ENCODE data around the gene RNPEP. TPM values are rescaled to one million over a fixed set of nuclear protein-coding genes. Genes with fewer than 3 reads are reported as not detected.
A peak's percentile ranks its signal among the peaks of the same experiment; 100 is the strongest.

Gene RNPEP, protein sequence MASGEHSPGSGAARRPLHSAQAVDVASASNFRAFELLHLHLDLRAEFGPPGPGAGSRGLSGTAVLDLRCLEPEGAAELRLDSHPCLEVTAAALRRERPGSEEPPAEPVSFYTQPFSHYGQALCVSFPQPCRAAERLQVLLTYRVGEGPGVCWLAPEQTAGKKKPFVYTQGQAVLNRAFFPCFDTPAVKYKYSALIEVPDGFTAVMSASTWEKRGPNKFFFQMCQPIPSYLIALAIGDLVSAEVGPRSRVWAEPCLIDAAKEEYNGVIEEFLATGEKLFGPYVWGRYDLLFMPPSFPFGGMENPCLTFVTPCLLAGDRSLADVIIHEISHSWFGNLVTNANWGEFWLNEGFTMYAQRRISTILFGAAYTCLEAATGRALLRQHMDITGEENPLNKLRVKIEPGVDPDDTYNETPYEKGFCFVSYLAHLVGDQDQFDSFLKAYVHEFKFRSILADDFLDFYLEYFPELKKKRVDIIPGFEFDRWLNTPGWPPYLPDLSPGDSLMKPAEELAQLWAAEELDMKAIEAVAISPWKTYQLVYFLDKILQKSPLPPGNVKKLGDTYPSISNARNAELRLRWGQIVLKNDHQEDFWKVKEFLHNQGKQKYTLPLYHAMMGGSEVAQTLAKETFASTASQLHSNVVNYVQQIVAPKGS
- total RNA-seq (10 to 100 TPM; 23.9 to 38.5 (median 32.0) TPM), polyA plus RNA-seq (10 to 100 TPM; 59.1 to 86.5 (median 81.7) TPM)

DNA sequence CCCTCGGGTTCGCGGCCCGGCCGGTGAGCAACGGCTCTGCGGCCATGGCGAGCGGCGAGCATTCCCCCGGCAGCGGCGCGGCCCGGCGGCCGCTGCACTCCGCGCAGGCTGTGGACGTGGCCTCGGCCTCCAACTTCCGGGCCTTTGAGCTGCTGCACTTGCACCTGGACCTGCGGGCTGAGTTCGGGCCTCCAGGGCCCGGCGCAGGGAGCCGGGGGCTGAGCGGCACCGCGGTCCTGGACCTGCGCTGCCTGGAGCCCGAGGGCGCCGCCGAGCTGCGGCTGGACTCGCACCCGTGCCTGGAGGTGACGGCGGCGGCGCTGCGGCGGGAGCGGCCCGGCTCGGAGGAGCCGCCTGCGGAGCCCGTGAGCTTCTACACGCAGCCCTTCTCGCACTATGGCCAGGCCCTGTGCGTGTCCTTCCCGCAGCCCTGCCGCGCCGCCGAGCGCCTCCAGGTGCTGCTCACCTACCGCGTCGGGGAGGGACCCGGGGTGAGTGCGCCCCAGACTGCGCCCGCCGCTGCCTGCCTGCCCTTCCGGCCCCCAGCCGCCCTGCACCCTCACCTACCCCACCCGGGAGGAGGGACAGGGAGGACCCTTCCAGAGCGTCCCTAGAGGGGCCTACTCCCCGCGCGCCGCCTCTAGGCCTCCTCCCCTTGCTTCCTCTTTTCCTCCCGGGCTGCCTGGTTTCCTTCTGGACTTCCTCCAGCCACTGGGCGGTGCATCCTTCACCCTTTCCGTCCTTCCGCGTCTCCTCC, at the start of gene RNPEP:
Gene RNPEP, plus strand, starts transcription at position 26 of the 757 bp plus-strand sequence. Its CDS starts 19 bp downstream, at position 45.
- TF ChIP-seq POLR2A (IDR thresholded peaks at IDR 0.05) (no peak), EP300 (IDR thresholded peaks at IDR 0.05) (no peak), POLR2AphosphoS5 (IDR thresholded peaks at IDR 0.05) (peak; percentile 21 to 66 (median 60))
- TF ChIP-seq, protein P1, sequence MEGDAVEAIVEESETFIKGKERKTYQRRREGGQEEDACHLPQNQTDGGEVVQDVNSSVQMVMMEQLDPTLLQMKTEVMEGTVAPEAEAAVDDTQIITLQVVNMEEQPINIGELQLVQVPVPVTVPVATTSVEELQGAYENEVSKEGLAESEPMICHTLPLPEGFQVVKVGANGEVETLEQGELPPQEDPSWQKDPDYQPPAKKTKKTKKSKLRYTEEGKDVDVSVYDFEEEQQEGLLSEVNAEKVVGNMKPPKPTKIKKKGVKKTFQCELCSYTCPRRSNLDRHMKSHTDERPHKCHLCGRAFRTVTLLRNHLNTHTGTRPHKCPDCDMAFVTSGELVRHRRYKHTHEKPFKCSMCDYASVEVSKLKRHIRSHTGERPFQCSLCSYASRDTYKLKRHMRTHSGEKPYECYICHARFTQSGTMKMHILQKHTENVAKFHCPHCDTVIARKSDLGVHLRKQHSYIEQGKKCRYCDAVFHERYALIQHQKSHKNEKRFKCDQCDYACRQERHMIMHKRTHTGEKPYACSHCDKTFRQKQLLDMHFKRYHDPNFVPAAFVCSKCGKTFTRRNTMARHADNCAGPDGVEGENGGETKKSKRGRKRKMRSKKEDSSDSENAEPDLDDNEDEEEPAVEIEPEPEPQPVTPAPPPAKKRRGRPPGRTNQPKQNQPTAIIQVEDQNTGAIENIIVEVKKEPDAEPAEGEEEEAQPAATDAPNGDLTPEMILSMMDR (IDR thresholded peaks at IDR 0.05), result peak in 2 of 4 experiments; percentile 15 to 18
- Histone ChIP-seq H3K27me3 (no peaks in the 10 kb centered on the region), H3K4me1 (peaks cover 0 to 18% (median 15%) of the 10 kb centered on the region in 4 donors), H3K27ac (peak within 1 kb of the TSS; percentile 92 to 96 (median 94)), H3K4me3 (peak within 1 kb of the TSS; percentile 70 to 100 (median 96)), H3K9me3 (no peaks in the 10 kb centered on the region), H3K36me3 (no peaks in the 10 kb centered on the region)
- DNase-seq, result peak; percentile 90
- 0% methylated on average over 80 of the region's 80 CpGs for WGBS, 2 donors
- intact Hi-C loops (cut with DNase I), result loop anchor here (5.0 to 10.0 kb wide), 2 partner anchors 156 to 278 kb away; partner anchors contain the start of gene IPO9

DNA sequence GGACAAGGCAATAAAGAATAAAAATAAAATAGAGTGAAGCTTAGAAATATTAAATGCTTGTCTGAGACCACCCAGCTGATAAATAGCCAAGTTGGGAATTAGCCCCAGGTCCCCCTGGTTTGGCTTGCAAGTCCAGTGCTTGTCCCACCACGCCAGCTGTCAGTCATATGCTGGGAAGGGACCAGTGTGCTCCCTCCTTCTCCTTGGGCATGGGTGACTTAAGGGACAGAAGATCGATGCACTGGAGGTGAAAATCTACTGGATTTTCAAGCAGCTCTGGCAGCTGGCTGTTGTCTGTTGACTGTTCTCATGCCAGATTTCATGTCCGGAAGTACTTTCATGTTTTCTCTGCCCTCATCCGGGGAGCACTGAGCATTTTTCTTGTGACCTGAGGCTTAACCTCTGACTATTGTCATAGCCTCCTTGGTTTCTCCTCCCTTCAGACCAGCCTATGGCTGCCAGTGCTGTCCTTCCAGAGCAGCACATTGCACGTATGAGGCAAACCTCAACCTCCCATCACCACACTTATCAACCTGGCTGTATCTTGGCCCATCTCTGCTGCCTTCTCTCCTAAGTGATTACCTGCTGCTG, 48.5 kb upstream of the RNPEP start:
- DNase-seq, result no peak
- TF ChIP-seq EP300 (IDR thresholded peaks at IDR 0.05), result no peak
- no peak for TF ChIP-seq POLR2A (IDR thresholded peaks at IDR 0.05)
- TF ChIP-seq, protein P1 (IDR thresholded peaks at IDR 0.05), result no peak
- peak in 1 of 4 donors; percentile 53 for TF ChIP-seq POLR2AphosphoS5 (IDR thresholded peaks at IDR 0.05)
- Histone ChIP-seq H3K4me3 (no peak overlapping the region), H3K36me3 (peaks cover 5 to 57% (median 23%) of the 10 kb centered on the region in 4 donors), H3K27ac (peak overlapping the region; percentile 91 to 98 (median 92)), H3K27me3 (no peaks in the 10 kb centered on the region), H3K4me1 (peaks cover 0 to 98% (median 80%) of the 10 kb centered on the region in 4 donors), H3K9me3 (no peaks in the 10 kb centered on the region)
- intact Hi-C loops (cut with DNase I), result no loop called here
- 46 to 54% methylated on average over 5 of the region's 5 CpGs for WGBS, 2 donors

DNA sequence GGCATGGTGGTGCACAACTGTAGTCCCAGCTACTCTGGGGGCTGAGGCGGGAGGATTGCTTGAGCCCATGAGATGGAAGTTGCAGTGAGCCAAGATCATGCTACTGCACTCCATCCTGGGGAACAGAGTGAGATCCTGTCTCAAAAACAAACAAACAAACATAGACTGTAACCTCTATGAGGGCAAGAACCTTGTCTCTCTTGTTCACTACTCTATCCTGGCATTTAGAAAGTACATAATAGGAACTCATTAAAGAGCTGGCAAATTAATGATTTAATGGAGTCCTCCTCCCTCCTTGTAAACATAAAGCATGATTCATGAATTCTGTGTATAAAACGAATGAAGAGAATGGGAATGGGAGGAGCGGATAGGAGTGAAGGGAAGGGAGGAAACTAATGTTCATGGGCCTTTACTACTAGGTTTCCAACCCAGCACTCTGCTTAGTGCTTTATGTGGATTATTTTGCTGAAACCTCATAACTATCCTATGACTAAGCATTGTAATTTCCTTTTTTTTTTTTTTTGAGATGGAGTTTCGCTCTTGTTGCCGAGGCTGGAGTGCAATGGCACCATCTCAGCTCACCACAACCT, 44.7 kb upstream of the RNPEP start:
- Histone ChIP-seq H3K4me1 (peaks cover 0 to 80% (median 74%) of the 10 kb centered on the region in 4 donors), H3K27me3 (no peaks in the 10 kb centered on the region), H3K27ac (peak overlapping the region; percentile 91 to 98 (median 92)), H3K9me3 (no peaks in the 10 kb centered on the region), H3K4me3 (peak overlapping the region in 2 of 4 donors; percentile 75 to 82), H3K36me3 (peaks cover 0 to 27% (median 3%) of the 10 kb centered on the region in 4 donors)
- WGBS, 2 donors, result 60 to 70% methylated on average over 5 of the region's 5 CpGs
- TF ChIP-seq POLR2AphosphoS5 (IDR thresholded peaks at IDR 0.05) (peak; percentile 7 to 56 (median 50)), EP300 (IDR thresholded peaks at IDR 0.05) (no peak)
- DNase-seq, result no peak
- intact Hi-C loops (cut with DNase I), result no loop called here

DNA sequence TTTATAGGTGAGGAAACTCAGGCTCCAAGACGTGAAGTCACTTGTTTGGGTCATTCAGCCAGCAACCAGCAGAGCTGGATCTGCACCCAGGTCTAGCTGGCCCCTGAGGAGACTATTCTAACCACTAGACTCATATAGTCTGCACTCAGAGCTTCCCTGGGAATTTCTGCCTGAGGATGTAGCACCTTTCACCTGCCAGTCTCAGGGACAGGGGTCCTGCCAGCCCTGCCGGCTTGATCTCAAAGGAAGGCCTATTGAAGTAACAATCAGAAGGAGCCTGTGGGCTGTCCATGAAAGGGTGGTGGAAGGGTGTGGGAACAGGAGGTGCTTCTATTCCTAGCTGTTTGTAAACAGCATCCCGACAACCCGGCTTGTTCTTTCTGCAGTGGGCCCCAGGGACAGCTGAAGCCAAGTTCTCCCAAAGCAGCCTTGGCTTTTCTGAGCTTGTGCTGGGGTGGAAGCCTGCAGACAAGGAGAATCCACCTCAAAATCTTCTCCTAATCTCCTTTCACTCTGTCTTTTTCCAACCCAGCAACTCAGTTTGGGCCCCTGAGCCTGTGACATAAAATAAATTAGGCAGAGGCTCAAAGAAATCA, 43.9 kb upstream of the RNPEP start:
- TF ChIP-seq POLR2AphosphoS5 (IDR thresholded peaks at IDR 0.05) (peak in 2 of 4 donors; percentile 20 to 39), EP300 (IDR thresholded peaks at IDR 0.05) (no peak), POLR2A (IDR thresholded peaks at IDR 0.05) (no peak)
- TF ChIP-seq, protein P1 (IDR thresholded peaks at IDR 0.05), result no peak
- intact Hi-C loops (cut with DNase I), result no loop called here
- DNase-seq, result no peak
- peak overlapping the region; percentile 0 to 82 (median 38) for H3K4me3 ChIP-seq
- H3K27ac ChIP-seq, result peak overlapping the region; percentile 91 to 98 (median 92)
- H3K4me1 ChIP-seq, result peaks cover 0 to 79% (median 71%) of the 10 kb centered on the region in 4 donors
- 56 to 63% methylated on average over 4 of the region's 4 CpGs for WGBS, 2 donors
- H3K9me3 ChIP-seq, result no peaks in the 10 kb centered on the region
- H3K36me3 ChIP-seq, result peaks cover 0 to 34% (median 2%) of the 10 kb centered on the region in 4 donors
- no peaks in the 10 kb centered on the region for H3K27me3 ChIP-seq

All from sigmoid colon (tissue), 7 donors.